ENCODE measurements around the gene LTBP3.
A peak's percentile ranks its signal among the peaks of the same experiment; 100 is the strongest.

LTBP3 gene

GRCh38 chr11:65505466-65506289, 52.5 kb downstream of the LTBP3 start:
- no peak for DNase-seq

GRCh38 chr11:65504674-65505465, 53.3 kb downstream of the LTBP3 start:
- DNase-seq, result no peak

GRCh38 chr11:65503949-65504673, 54.0 kb downstream of the LTBP3 start:
- no peak for DNase-seq

GRCh38 chr11:65503368-65503948, 54.7 kb downstream of the LTBP3 start:
- no peak for DNase-seq

- DNase-seq, result no peak
Measured at GRCh38 chr11:65502555-65503367, 55.4 kb downstream of the LTBP3 start.

- DNase-seq, result no peak
Measured at GRCh38 chr11:65502274-65502554, 55.9 kb downstream of the LTBP3 start.

- no peak for DNase-seq
Measured at GRCh38 chr11:65501472-65502273, 56.5 kb downstream of the LTBP3 start.

GRCh38 chr11:65501186-65501471, 57.0 kb downstream of the LTBP3 start:
- no peak for DNase-seq

GRCh38 chr11:65500387-65501185, 57.6 kb downstream of the LTBP3 start:
- DNase-seq, result no peak

- no peak for DNase-seq
Measured at GRCh38 chr11:65499713-65500386, 58.3 kb downstream of the LTBP3 start.

- peak; percentile 73 for DNase-seq
Measured at GRCh38 chr11:65498977-65499712, 59.0 kb downstream of the LTBP3 start, which contains the start of gene MALAT1. TSS of gene MALAT1 (plus strand) at chr11:65499045.

- no peak for DNase-seq
Measured at GRCh38 chr11:65498727-65498976, 59.5 kb downstream of the LTBP3 start.

- no peak for DNase-seq
Measured at GRCh38 chr11:65498042-65498726, 60.0 kb downstream of the LTBP3 start.

GRCh38 chr11:65497141-65498041, 60.8 kb downstream of the LTBP3 start:
- DNase-seq, result peak; percentile 84

GRCh38 chr11:65496304-65497140, 61.6 kb downstream of the LTBP3 start:
- DNase-seq, result no peak

- DNase-seq, result no peak
Measured at GRCh38 chr11:65493367-65494176, 64.6 kb downstream of the LTBP3 start.

All from NCI-H524 treated with DMSO at 0.1 percent for 48 hours (cell line).